Measurements from ENCODE around the gene HERC3. TPM values are rescaled to one million over a fixed set of nuclear protein-coding genes. Genes with fewer than 3 reads are reported as not detected.

Gene HERC3
- total RNA-seq, 4 donors from 2014 or later, result 49.6 to 64.3 (median 52.2) TPM

GRCh38 chr4:88630756-88631155, 38.5 kb downstream of the HERC3 start:
- intact Hi-C loops (cut with DNase I; ENCODE audit: low total_unique reads), result no loop called here
- WGBS, 2 donors, result 42 to 62% methylated on average over 2 of the region's 2 CpGs
- no peak for DNase-seq (ENCODE audit: low spot score in 2 of 2)
- no peak overlapping the region for H3K4me3 ChIP-seq (ENCODE audit: low read depth, poor library complexity, severe bottlenecking)
- TF ChIP-seq POLR2A (IDR thresholded peaks at IDR 0.05) (no peak), CTCF (IDR thresholded peaks at IDR 0.05) (no peak)

DNA sequence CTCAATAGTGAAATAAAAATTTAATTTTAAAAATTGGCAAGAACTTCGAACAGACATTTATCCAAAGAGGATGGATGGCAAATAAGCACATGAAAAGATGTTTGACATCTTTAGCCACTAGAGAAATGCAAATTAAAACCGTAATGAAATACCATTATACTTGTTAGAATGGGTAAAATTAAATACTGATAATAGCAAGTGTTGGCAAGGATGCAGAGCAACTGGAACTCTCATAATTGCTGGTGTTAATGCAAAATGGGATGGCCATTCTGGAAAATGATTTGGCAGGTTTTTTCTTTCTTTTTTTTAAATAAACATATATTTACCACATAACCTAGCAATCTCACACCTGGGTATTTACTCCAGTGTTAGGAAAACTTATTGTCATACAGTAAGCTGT, 51.7 kb downstream of the HERC3 start:
- no peak for TF ChIP-seq CTCF (IDR thresholded peaks at IDR 0.05)
- TF ChIP-seq POLR2A (IDR thresholded peaks at IDR 0.05), result no peak
- WGBS, 2 donors, result 94% methylated on average over 2 of the region's 2 CpGs
- DNase-seq (ENCODE audit: low spot score in 2 of 2), result no peak

GRCh38 chr4:88645994-88646393, 53.7 kb downstream of the HERC3 start:
- intact Hi-C loops (cut with DNase I; ENCODE audit: low total_unique reads), result no loop called here
- no peak overlapping the region for H3K4me3 ChIP-seq (ENCODE audit: low read depth, poor library complexity, severe bottlenecking)
- no peak for DNase-seq (ENCODE audit: low spot score in 2 of 2)
- 100% methylated on average over 1 of the region's 1 CpG for WGBS, 2 donors
- no peak for TF ChIP-seq CTCF (IDR thresholded peaks at IDR 0.05)
- no peak for TF ChIP-seq POLR2A (IDR thresholded peaks at IDR 0.05)

More for the DNA sequence above, 51.7 kb downstream of the HERC3 start:
- intact Hi-C loops (cut with DNase I; ENCODE audit: low total_unique reads), result no loop called here
- H3K4me3 ChIP-seq (ENCODE audit: low read depth, poor library complexity, severe bottlenecking), result no peak overlapping the region

GRCh38 chr4:88646528-88647280, 54.4 kb downstream of the HERC3 start:
- intact Hi-C loops (cut with DNase I; ENCODE audit: low total_unique reads), result no loop called here
- TF ChIP-seq CTCF (IDR thresholded peaks at IDR 0.05) (no peak), POLR2A (IDR thresholded peaks at IDR 0.05) (no peak)
- 89 to 94% methylated on average over 7 of the region's 7 CpGs for WGBS, 2 donors
- H3K4me3 ChIP-seq (ENCODE audit: low read depth, poor library complexity, severe bottlenecking), result no peak overlapping the region
- no peak for DNase-seq (ENCODE audit: low spot score in 2 of 2)

DNA sequence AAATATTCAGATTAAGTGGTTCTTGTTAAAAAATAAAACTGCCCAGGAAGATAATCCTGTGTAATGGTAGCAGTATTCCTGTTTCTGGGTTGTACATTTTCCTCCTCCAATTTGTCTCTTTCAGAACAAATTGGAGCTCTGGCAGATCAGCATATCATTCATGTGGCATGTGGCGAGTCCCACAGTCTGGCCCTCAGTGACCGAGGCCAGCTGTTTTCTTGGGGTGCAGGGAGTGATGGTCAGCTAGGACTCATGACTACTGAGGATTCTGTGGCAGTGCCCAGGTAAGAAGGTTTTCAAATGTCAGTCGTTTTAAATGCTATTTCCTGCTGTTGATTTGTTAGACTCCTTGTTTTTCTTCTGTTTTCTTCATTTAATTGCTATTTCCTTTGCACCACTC, 57.4 kb downstream of the HERC3 start:
- H3K4me3 ChIP-seq (ENCODE audit: low read depth, poor library complexity, severe bottlenecking), result no peak overlapping the region
- TF ChIP-seq CTCF (IDR thresholded peaks at IDR 0.05) (no peak), POLR2A (IDR thresholded peaks at IDR 0.05) (no peak)
- intact Hi-C loops (cut with DNase I; ENCODE audit: low total_unique reads), result no loop called here
- 83 to 92% methylated on average over 3 of the region's 3 CpGs for WGBS, 2 donors
- DNase-seq (ENCODE audit: low spot score in 2 of 2), result no peak

All from lower leg skin (tissue), 4 donors.